ENCODE results near the gene RNF5.

- TF ChIP-seq CSDC2 (CRISPR knock-in tag; IDR thresholded peaks at IDR 0.05) (no peak), PATZ1 (CRISPR knock-in tag; IDR thresholded peaks at IDR 0.05; ENCODE audit: borderline replicate concordance) (no peak), RARB (CRISPR knock-in tag; IDR thresholded peaks at IDR 0.05) (no peak), BACH2 (CRISPR knock-in tag; IDR thresholded peaks at IDR 0.05; ENCODE audit: borderline replicate concordance) (no peak), ZFP3 (CRISPR knock-in tag; IDR thresholded peaks at IDR 0.05) (no peak)
These were observed 14.5 kb upstream of the RNF5 start for GRCh38 chr6:32163559-32164258.

Data from SK-N-SH treated with all-trans-retinoic acid at 6 μM for 48 hours (cell line).